ENCODE measurements around the gene PLXNB3.
A peak's percentile ranks its signal among the peaks of the same experiment; 100 is the strongest.

Gene PLXNB3

GRCh38 chrX:153766098-153766817 is 2.2 kb downstream of the PLXNB3 start (continued):
- TF ChIP-seq SALL2 (tag by site-specific recombination; IDR thresholded peaks at IDR 0.05; ENCODE audit: borderline replicate concordance) (no peak), ZBTB21 (tag by site-specific recombination; IDR thresholded peaks at IDR 0.05) (no peak), ATF2 (tag by site-specific recombination; IDR thresholded peaks at IDR 0.05; ENCODE audit: low read depth) (no peak), ZNF138 (tag by site-specific recombination; IDR thresholded peaks at IDR 0.05; ENCODE audit: borderline replicate concordance) (no peak), ZNF596 (tag by site-specific recombination; IDR thresholded peaks at IDR 0.05) (no peak), ZNF302 (tag by site-specific recombination; IDR thresholded peaks at IDR 0.05; ENCODE audit: low read depth) (no peak), PATZ1 (tag by site-specific recombination; IDR thresholded peaks at IDR 0.05) (peak; percentile 81), ZNF214 (tag by site-specific recombination; IDR thresholded peaks at IDR 0.05; ENCODE audit: borderline replicate concordance) (no peak), KLF16 (tag by site-specific recombination; IDR thresholded peaks at IDR 0.05) (no peak), ZNF664 (tag by site-specific recombination; IDR thresholded peaks at IDR 0.05) (no peak), ZNF311 (tag by site-specific recombination; IDR thresholded peaks at IDR 0.05; ENCODE audit: borderline replicate concordance) (no peak), ZNF324 (tag by site-specific recombination; IDR thresholded peaks at IDR 0.05) (no peak), ZEB2 (tag by site-specific recombination; IDR thresholded peaks at IDR 0.05) (peak; percentile 59; the same call in 1 of the 2 replicates), ZNF585B (tag by site-specific recombination; IDR thresholded peaks at IDR 0.05) (no peak), ZNF366 (tag by site-specific recombination; conservative IDR thresholded peaks at IDR 0.05) (peak; percentile 79), CTCF (tag by site-specific recombination; IDR thresholded peaks at IDR 0.05) (no peak), ZFHX2 (tag by site-specific recombination; conservative IDR thresholded peaks at IDR 0.05) (peak; percentile 38), OSR2 (tag by site-specific recombination; IDR thresholded peaks at IDR 0.05) (no peak), HOXD13 (CRISPR knock-in tag; IDR thresholded peaks at IDR 0.05; ENCODE audit: borderline replicate concordance) (no peak), ZBTB8A (tag by site-specific recombination; IDR thresholded peaks at IDR 0.05) (0 out of 2 replicates have a peak, but pooled peaks have one; percentile 42), ZNF19 (tag by site-specific recombination; IDR thresholded peaks at IDR 0.05; ENCODE audit: low read depth) (no peak), HIC1 (tag by site-specific recombination; IDR thresholded peaks at IDR 0.05) (peak; percentile 75; the same call in 1 of the 2 replicates), ZNF174 (tag by site-specific recombination; IDR thresholded peaks at IDR 0.05) (no peak), KLF9 (tag by site-specific recombination; IDR thresholded peaks at IDR 0.05; ENCODE audit: low read depth) (peak; percentile 34; the same call in 1 of the 2 replicates), ZNF629 (tag by site-specific recombination; IDR thresholded peaks at IDR 0.05) (peak; percentile 39; the same call in 1 of the 2 replicates), SP7 (tag by site-specific recombination; IDR thresholded peaks at IDR 0.05) (0 out of 2 replicates have a peak, but pooled peaks have one; percentile 50), ZNF670 (tag by site-specific recombination; IDR thresholded peaks at IDR 0.05; ENCODE audit: low read depth) (no peak), ZNF560 (tag by site-specific recombination; IDR thresholded peaks at IDR 0.05; ENCODE audit: borderline replicate concordance) (no peak), ZNF16 (tag by site-specific recombination; IDR thresholded peaks at IDR 0.05; ENCODE audit: low read depth) (no peak)
